HG03175 (cell line): Measurements from ENCODE around the gene DNLZ.

Source experiments
- ATAC-seq: cut with Tn5 transposase; IDR thresholded peaks from one replicate; pipeline ENCODE4 v1.9.1; 2021; ENCODE audit warnings: mild to moderate bottlenecking, moderate library complexity; ENCODE audit not compliant: unreplicated experiment

DNLZ gene

DNA sequence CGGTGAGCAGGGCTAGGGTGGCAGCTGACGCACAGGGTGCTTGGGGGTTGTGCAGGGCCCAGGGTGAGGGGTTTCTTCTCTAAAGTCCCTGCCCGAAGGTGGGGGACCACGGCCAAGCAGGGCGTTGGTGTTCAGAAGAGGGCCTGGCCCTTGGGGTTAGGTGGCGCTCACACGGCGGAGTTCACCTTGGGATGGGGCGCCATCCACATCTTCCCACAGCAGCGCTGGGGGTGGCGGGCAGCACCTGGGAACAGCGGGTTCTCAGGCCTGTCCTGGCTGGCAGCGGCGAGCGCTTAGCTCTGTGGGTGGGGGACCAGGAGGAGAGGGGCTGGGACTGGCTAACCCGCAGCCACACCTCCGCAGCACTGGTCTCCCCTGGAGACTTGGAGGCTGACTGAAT is 30.1 kb downstream of the DNLZ start:
- no peak for ATAC-seq

DNA sequence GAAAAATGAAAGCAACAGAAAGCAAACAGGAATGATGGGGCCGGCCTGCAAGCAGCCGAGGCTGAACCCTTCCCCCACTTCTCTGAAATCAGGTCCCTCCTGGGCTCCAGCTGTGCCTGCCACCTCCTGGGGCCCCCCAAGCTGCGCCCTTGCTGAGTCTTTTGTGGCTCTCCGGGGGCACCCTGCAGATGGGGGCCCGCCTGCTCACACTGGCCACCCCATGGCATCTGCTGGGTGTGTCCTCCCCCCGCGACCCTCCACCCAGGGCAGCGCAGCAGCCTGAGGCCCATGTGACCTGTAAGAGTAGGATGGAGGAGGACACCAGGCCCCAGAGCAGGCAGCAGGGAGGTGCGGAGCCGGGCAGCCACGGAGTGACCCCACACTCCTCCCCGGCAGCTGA is 30.5 kb downstream of the DNLZ start:
- no peak for ATAC-seq

DNA sequence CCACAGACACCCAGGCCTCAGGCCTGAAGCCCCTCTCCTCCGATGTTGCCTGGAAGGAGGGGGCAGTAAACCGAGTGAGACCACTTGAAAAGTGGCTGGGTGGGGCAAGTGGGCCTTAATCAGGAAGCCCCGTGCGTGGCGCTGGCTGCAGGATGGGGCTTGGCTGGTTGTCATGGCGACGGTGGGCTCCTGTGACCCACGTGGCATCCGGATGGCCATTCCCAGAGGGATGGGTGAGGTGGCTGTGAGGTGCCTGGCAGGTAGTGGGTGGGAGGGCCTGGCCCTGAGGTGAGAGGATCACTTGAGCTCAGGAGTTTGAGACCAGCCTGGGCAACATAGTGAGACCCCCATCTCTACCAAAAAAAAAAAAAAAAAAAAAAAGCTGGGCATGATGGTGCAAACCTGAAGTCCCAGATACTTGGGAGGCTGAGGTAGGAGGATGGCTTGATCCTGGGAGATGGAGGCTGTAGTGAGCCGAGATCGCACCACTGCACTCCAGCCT is 31.0 kb downstream of the DNLZ start:
- no peak for ATAC-seq

- no peak for ATAC-seq
Measured at GRCh38 chr9:136331556-136332481, 31.7 kb downstream of the DNLZ start.

GRCh38 chr9:136331030-136331429 is 32.5 kb downstream of the DNLZ start:
- ATAC-seq: no peak

DNA sequence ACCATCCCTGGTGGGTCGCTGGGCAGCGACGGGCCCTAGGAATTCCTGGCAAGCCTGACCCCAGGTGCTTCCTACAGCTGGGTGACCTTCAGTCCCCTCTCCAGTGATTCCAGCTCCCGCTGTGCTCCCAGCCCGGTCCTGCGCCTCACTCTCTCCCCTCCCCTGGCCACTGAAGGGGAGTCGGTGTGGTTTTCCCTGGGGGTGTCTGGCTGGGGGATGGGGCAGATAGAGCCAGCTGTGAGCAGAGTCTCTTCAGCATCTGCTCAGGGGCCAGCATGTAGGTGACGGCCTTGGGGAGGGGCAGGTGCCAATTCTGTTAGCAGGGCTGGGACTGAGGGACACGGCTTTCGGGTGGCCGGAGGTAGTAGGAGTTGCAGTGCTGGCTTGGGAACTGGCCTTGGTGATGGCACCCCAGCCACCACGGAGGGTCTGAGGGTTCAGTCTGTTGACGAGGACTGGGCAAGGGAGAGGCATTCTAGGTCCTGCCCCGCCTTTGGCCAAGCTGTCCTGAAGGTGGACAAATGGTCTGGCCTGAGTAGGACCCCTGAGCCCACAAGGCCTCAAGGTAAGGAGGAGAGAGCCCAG is 33.0 kb downstream of the DNLZ start:
- ATAC-seq: no peak

GRCh38 chr9:136329636-136330405 is 33.7 kb downstream of the DNLZ start:
- ATAC-seq: no peak

DNA sequence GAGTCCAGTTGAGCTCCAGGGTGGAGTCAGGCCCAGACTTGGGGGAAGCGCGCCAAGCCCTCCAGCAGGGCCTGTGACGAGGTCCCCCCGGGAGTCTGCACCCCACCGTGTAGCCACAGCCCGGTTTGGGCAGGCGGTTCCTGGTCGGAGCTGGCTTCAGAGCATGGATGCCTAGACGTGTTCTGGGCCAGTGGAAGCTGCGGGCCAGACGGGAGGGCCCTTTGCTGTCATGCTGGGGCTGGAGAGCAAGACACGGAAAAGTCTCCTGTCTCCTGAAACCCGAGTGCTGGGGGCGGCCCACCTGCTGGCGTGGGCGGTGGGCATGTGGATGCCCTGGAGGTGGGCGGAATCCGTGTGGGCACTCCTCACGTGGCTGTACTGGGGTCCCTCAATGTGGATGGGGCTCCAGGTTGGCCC is 34.3 kb downstream of the DNLZ start:
- no peak for ATAC-seq

DNA sequence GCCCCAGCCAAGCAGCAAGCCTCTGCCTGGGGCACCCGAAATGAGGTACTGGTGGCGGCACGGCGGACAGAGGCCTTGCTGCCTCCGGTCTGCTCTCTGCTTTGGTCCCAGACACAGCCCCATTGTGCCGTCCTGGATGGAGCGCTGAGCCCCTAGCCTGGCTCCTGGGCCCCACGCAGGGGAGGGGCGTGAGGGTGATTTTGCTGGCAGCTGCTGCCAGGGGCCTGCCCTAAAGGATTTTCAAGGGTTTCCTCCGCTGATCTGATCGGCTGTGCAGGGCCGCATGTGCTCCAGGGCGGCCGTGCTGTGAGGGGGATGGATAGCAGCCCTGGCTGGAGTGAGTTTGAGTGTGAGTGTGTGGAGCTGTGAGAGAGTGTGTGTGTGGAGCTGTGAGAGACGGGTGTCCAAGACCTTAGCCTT is 34.9 kb downstream of the DNLZ start:
- no peak for ATAC-seq

DNA sequence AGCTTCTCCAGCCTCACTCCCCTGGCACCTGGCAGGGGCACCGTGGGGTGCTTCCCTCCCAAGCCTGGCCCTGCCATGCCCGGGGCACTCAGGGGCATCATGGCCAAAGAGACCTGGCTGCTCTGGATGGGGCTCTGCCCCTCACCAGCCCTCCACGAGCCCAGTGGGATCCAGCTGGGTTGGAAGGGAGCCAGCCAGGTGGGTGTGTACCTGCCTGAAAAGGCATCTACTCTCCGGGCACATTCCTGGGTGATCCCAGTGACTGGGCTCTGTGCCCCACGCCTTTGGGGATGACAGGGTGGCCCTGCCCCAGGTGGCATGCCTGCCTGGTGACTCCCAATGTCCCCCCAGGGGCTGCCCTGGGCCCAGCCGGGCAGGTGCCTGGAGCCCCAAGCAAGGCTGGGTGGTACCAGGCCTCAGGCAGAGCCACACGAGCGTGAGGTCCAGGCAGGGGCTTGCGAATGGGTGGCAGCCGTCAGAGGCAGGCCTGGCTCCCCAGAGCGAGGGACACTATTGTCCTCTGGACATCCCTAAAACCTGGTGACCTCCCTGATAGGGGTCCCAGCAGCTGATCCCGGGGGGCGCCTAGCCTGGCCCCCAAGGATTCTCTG is 35.4 kb downstream of the DNLZ start:
- ATAC-seq: no peak

DNA sequence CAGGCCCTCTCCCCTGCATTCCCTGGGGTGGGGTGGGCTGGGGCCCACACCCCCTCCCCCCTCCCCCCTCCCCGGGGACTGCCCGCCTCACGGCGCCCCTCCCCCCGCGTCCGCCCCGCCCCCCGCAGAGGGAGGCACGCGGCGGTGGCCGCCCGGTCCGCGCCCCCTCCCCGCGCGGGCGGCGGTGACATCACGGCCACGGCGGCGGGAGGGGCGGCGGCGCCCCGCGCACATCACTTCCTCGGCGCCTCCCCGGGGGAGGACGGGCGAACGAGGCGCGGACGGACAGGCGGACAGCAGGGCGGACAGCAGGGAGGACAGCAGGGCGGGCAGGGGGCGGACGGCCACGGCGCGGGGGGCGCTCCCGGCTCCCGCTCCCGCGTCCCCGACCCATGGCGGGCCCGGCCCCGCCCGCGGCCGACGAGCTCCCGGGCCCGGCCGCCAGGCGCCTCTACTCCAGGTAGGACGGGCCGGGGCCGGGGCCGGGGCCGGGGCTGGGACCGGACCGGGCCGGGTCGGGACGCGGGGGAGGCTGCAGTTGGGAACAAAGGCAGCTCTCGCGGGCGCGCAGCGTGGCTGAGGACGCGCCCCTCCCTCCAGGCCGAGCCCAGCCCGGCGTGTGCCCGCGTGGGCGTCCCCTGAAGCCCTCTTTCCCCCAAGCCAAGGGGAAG is 36.1 kb downstream of the DNLZ start, which contains the start of gene GPSM1:
Gene GPSM1 (plus strand): TSS at position 236 of the 671 bp plus-strand sequence. CDS start 157 bp downstream, at position 393.
- ATAC-seq: no peak

- no peak for ATAC-seq
Measured at GRCh38 chr9:136326761-136327303, 36.7 kb downstream of the DNLZ start.

GRCh38 chr9:136326061-136326760 is 37.3 kb downstream of the DNLZ start:
- ATAC-seq: no peak

- no peak for ATAC-seq
Measured at GRCh38 chr9:136325358-136325757, 38.2 kb downstream of the DNLZ start.

GRCh38 chr9:136324501-136325300 is 38.8 kb downstream of the DNLZ start:
- ATAC-seq: no peak

DNA sequence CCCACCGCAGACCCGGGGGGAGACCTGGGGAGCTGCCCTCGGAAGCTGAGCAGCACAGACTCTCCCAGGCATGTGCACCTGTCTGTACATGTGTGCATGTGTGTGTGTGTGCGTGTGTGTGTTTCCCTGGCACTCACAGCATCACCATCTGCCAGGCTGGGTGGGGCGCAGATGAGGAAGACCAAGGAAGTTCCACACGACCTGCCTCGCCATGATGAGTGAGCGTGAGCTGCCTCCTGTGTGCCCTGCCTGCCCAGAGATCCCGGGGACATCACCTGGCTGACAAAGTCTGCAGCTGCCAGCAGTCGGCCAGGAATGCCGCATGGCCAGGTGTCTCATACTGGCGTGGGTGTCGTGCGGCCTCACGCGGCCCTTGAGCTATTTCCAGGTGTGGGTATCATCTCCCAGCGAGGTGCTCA is 40.2 kb downstream of the DNLZ start:
- no peak for ATAC-seq

DNA sequence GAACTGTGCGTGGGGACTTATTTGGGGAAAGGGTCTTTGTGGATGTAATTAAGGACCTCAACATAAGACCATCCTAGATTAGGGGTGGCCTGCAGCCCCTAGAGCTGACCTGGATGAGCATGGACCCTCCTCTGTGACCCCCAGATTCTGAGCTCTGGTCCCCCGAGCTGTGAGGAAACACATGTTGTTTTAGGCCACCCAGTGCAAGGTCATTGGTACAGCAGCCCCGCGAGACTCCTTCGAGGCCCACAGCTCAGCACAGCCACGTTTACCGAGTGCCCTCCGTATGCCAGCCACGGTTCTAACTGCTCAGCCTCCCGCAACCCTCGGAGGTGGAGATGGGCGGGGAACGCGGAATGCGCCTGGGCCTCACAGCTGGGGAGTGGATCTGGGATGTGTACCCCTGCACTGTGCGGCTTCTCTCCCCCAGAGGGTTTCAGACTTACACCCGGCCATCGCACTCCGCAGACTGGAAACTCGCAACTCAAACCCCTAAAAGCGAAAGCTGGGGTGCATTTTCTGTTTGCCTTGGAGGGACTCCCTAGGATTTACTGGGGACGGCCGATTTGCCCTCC is 40.7 kb downstream of the DNLZ start:
- ATAC-seq: no peak

- ATAC-seq: no peak
Measured at GRCh38 chr9:136321561-136321960, 42.0 kb downstream of the DNLZ start.
